Measurements from ENCODE around the gene ZFC3H1. TPM values are rescaled to one million over a fixed set of nuclear protein-coding genes. Genes with fewer than 3 reads are reported as not detected.
A peak's percentile ranks its signal among the peaks of the same experiment; 100 is the strongest.

ZFC3H1 gene
- total and polyA plus RNA-seq, 4 donors: 38.5 to 62.4 (median 59.7) TPM

GRCh38 chr12:71684081-71684480 lies 20.4 kb upstream of the ZFC3H1 start:
- no peak for DNase-seq (ENCODE audit: low read depth in 4 of 6, low spot score in 6 of 6)
- H3K4me3 ChIP-seq (ENCODE audit: low read depth, low read length): no peak overlapping the region
- no peaks in the 10 kb centered on the region for H3K36me3 ChIP-seq (ENCODE audit: control insufficient read depth, insufficient read depth, low read length)
- 90% methylated on average over 2 of the region's 5 CpGs for WGBS (ENCODE audit: insufficient coverage)
- H3K27ac ChIP-seq (ENCODE audit: low read depth, low read length): no peak overlapping the region
- H3K27me3 ChIP-seq (ENCODE audit: control insufficient read depth, insufficient read depth, low read length): no peaks in the 10 kb centered on the region
- peaks cover 16% of the 10 kb centered on the region for H3K4me1 ChIP-seq (ENCODE audit: control insufficient read depth, insufficient read depth, low read length)
- H3K9me3 ChIP-seq (ENCODE audit: control insufficient read depth, insufficient read depth, low read length): no peaks in the 10 kb centered on the region

GRCh38 chr12:71683633-71684032 lies 20.0 kb upstream of the ZFC3H1 start:
- H3K4me1 ChIP-seq (ENCODE audit: control insufficient read depth, insufficient read depth, low read length): peaks cover 16% of the 10 kb centered on the region
- no CpG with 5 or more reads among the region's 5 CpGs for WGBS (ENCODE audit: insufficient coverage)
- DNase-seq (ENCODE audit: low read depth in 4 of 6, low spot score in 6 of 6): no peak
- H3K4me3 ChIP-seq (ENCODE audit: low read depth, low read length): no peak overlapping the region
- no peaks in the 10 kb centered on the region for H3K9me3 ChIP-seq (ENCODE audit: control insufficient read depth, insufficient read depth, low read length)
- H3K36me3 ChIP-seq (ENCODE audit: control insufficient read depth, insufficient read depth, low read length): no peaks in the 10 kb centered on the region
- H3K27ac ChIP-seq (ENCODE audit: low read depth, low read length): no peak overlapping the region
- H3K27me3 ChIP-seq (ENCODE audit: control insufficient read depth, insufficient read depth, low read length): no peaks in the 10 kb centered on the region

- Histone ChIP-seq H3K27ac (ENCODE audit: low read depth, low read length) (no peak overlapping the region), H3K9me3 (ENCODE audit: control insufficient read depth, insufficient read depth, low read length) (no peaks in the 10 kb centered on the region), H3K4me3 (ENCODE audit: low read depth, low read length) (no peak overlapping the region), H3K36me3 (ENCODE audit: control insufficient read depth, insufficient read depth, low read length) (no peaks in the 10 kb centered on the region), H3K27me3 (ENCODE audit: control insufficient read depth, insufficient read depth, low read length) (no peaks in the 10 kb centered on the region), H3K4me1 (ENCODE audit: control insufficient read depth, insufficient read depth, low read length) (peaks cover 12% of the 10 kb centered on the region)
- no peak for DNase-seq (ENCODE audit: low read depth in 4 of 6, low spot score in 6 of 6)
- no CpG with 5 or more reads among the region's 1 CpG for WGBS (ENCODE audit: insufficient coverage)
These were observed 18.8 kb upstream of the ZFC3H1 start for GRCh38 chr12:71682466-71682865.

GRCh38 chr12:71671816-71672215 lies 8.2 kb upstream of the ZFC3H1 start:
- DNase-seq (ENCODE audit: low read depth in 4 of 6, low spot score in 6 of 6): no peak
- WGBS (ENCODE audit: insufficient coverage): no CpG with 5 or more reads among the region's 1 CpG
- H3K9me3 ChIP-seq (ENCODE audit: control insufficient read depth, insufficient read depth, low read length): no peaks in the 10 kb centered on the region
- H3K4me1 ChIP-seq (ENCODE audit: control insufficient read depth, insufficient read depth, low read length): no peaks in the 10 kb centered on the region
- no peak overlapping the region for H3K27ac ChIP-seq (ENCODE audit: low read depth, low read length)
- H3K4me3 ChIP-seq (ENCODE audit: low read depth, low read length): no peak overlapping the region
- H3K27me3 ChIP-seq (ENCODE audit: control insufficient read depth, insufficient read depth, low read length): no peaks in the 10 kb centered on the region
- H3K36me3 ChIP-seq (ENCODE audit: control insufficient read depth, insufficient read depth, low read length): no peaks in the 10 kb centered on the region

- Histone ChIP-seq H3K4me1 (ENCODE audit: control insufficient read depth, insufficient read depth, low read length) (no peaks in the 10 kb centered on the region), H3K27ac (ENCODE audit: low read depth, low read length) (no peak overlapping the region), H3K4me3 (ENCODE audit: low read depth, low read length) (no peak overlapping the region), H3K36me3 (ENCODE audit: control insufficient read depth, insufficient read depth, low read length) (no peaks in the 10 kb centered on the region), H3K9me3 (ENCODE audit: control insufficient read depth, insufficient read depth, low read length) (no peaks in the 10 kb centered on the region), H3K27me3 (ENCODE audit: control insufficient read depth, insufficient read depth, low read length) (no peaks in the 10 kb centered on the region)
- no peak for DNase-seq (ENCODE audit: low read depth in 4 of 6, low spot score in 6 of 6)
These were observed 7.7 kb upstream of the ZFC3H1 start for GRCh38 chr12:71671311-71671710.

- 92% methylated on average over 2 of the region's 5 CpGs for WGBS (ENCODE audit: insufficient coverage)
- no peak for DNase-seq (ENCODE audit: low read depth in 4 of 6, low spot score in 6 of 6)
- no peak overlapping the region for H3K27ac ChIP-seq (ENCODE audit: low read depth, low read length)
- no peaks in the 10 kb centered on the region for H3K27me3 ChIP-seq (ENCODE audit: control insufficient read depth, insufficient read depth, low read length)
- no peak overlapping the region for H3K4me3 ChIP-seq (ENCODE audit: low read depth, low read length)
- H3K4me1 ChIP-seq (ENCODE audit: control insufficient read depth, insufficient read depth, low read length): peaks cover 7% of the 10 kb centered on the region
- no peaks in the 10 kb centered on the region for H3K9me3 ChIP-seq (ENCODE audit: control insufficient read depth, insufficient read depth, low read length)
- peaks cover 6% of the 10 kb centered on the region for H3K36me3 ChIP-seq (ENCODE audit: control insufficient read depth, insufficient read depth, low read length)
These were observed 2.6 kb upstream of the ZFC3H1 start for GRCh38 chr12:71666259-71666658.

- Histone ChIP-seq H3K27ac (ENCODE audit: low read depth, low read length) (no peak overlapping the region), H3K27me3 (ENCODE audit: control insufficient read depth, insufficient read depth, low read length) (no peaks in the 10 kb centered on the region), H3K4me3 (ENCODE audit: low read depth, low read length) (peak overlapping the region; percentile 86), H3K9me3 (ENCODE audit: control insufficient read depth, insufficient read depth, low read length) (no peaks in the 10 kb centered on the region), H3K36me3 (ENCODE audit: control insufficient read depth, insufficient read depth, low read length) (peaks cover 6% of the 10 kb centered on the region), H3K4me1 (ENCODE audit: control insufficient read depth, insufficient read depth, low read length) (peaks cover 12% of the 10 kb centered on the region)
- WGBS (ENCODE audit: insufficient coverage): no CpG with 5 or more reads among the region's 4 CpGs
- no peak for DNase-seq (ENCODE audit: low read depth in 4 of 6, low spot score in 6 of 6)
These were observed 1.4 kb upstream of the ZFC3H1 start for GRCh38 chr12:71665090-71665463.

- 0% methylated on average over 1 of the region's 20 CpGs for WGBS (ENCODE audit: insufficient coverage)
- DNase-seq (ENCODE audit: low read depth in 4 of 6, low spot score in 6 of 6): peak in 3 of 6 donors; percentile 17 to 83 (median 31)
- Histone ChIP-seq H3K27ac (ENCODE audit: low read depth, low read length) (peak overlapping the region; percentile 95), H3K4me1 (ENCODE audit: control insufficient read depth, insufficient read depth, low read length) (peaks cover 12% of the 10 kb centered on the region), H3K9me3 (ENCODE audit: control insufficient read depth, insufficient read depth, low read length) (no peaks in the 10 kb centered on the region), H3K27me3 (ENCODE audit: control insufficient read depth, insufficient read depth, low read length) (no peaks in the 10 kb centered on the region), H3K4me3 (ENCODE audit: low read depth, low read length) (peak overlapping the region; percentile 86), H3K36me3 (ENCODE audit: control insufficient read depth, insufficient read depth, low read length) (peaks cover 6% of the 10 kb centered on the region)
These were observed 902 bp upstream of the ZFC3H1 start for GRCh38 chr12:71664411-71665089.

GRCh38 chr12:71662849-71663560 lies 643 bp downstream of the ZFC3H1 start:
- Histone ChIP-seq H3K36me3 (ENCODE audit: control insufficient read depth, insufficient read depth, low read length) (peaks cover 10% of the 10 kb centered on the region), H3K4me3 (ENCODE audit: low read depth, low read length) (peak overlapping the region; percentile 86), H3K27ac (ENCODE audit: low read depth, low read length) (peak overlapping the region; percentile 95), H3K27me3 (ENCODE audit: control insufficient read depth, insufficient read depth, low read length) (no peaks in the 10 kb centered on the region), H3K9me3 (ENCODE audit: control insufficient read depth, insufficient read depth, low read length) (no peaks in the 10 kb centered on the region), H3K4me1 (ENCODE audit: control insufficient read depth, insufficient read depth, low read length) (peaks cover 12% of the 10 kb centered on the region)
- DNase-seq (ENCODE audit: low read depth in 4 of 6, low spot score in 6 of 6): peak; percentile 13 to 78 (median 40)
- under 1% methylated on average over 53 of the region's 53 CpGs for WGBS (ENCODE audit: insufficient coverage)

- Histone ChIP-seq H3K4me3 (ENCODE audit: low read depth, low read length) (peak overlapping the region; percentile 86), H3K27ac (ENCODE audit: low read depth, low read length) (peak overlapping the region; percentile 95)
- DNase-seq (ENCODE audit: low read depth in 4 of 6, low spot score in 6 of 6): no peak
These were observed 1.6 kb downstream of the ZFC3H1 start for GRCh38 chr12:71661977-71662530.

More at GRCh38 chr12:71661977-71662530, 1.6 kb downstream of the ZFC3H1 start:
- WGBS (ENCODE audit: insufficient coverage): no CpG with 5 or more reads among the region's 8 CpGs
- Histone ChIP-seq H3K27me3 (ENCODE audit: control insufficient read depth, insufficient read depth, low read length) (no peaks in the 10 kb centered on the region), H3K4me1 (ENCODE audit: control insufficient read depth, insufficient read depth, low read length) (peaks cover 12% of the 10 kb centered on the region), H3K9me3 (ENCODE audit: control insufficient read depth, insufficient read depth, low read length) (no peaks in the 10 kb centered on the region), H3K36me3 (ENCODE audit: control insufficient read depth, insufficient read depth, low read length) (peaks cover 16% of the 10 kb centered on the region)

All from spinal cord (tissue), 10 donors.